GM13976 (cell line): ENCODE results near the gene FRK.
"Not testable (repeated sequence)": the region's sequence is repeated elsewhere in the genome, so short reads cannot be mapped to it uniquely, and the experiment has no call there.

ENCODE experiments used
- DNase-seq: peaks from one replicate; pipeline ENCODE4 v3.0.0; 2012; ENCODE audit warnings: low spot score
- in situ Hi-C: fragments of 300-500 bp; cut with MboI; formaldehyde crosslinking; loops from one replicate; pipeline ENCODE4 v1.12.0; 2022; ENCODE audit warnings: low sequenced_read_pairs, mixed read lengths, inconsistent platforms; ENCODE audit not compliant: unreplicated experiment
- TF ChIP-seq, protein P1 (sequence below): IDR thresholded peaks from 2 replicates; pipeline ENCODE4 v1.5.1; 2012; ENCODE audit warnings: borderline replicate concordance, mild to moderate bottlenecking; ENCODE audit not compliant: insufficient read depth; ENCODE audit errors: extremely low read depth, missing control alignments, control extremely low read depth

The FRK gene

DNA sequence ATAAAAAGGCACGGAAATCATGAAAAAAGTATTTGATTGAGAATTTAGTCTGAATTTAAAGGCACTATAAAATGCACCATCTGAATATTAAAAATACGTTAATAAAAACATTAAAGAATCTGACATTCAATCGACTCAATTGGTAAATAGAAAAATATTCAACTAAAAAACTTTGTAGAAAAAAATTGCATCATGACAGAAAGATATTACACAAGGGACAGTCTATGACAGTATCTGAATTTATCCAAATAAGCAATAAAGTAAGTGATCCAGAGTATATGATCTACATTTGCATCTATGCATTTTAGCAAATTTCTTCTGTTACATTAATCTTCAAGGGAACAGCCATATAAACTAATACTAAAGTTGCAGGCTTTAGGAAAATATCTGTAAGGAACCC is 9.4 kb downstream of the FRK start:
- TF ChIP-seq, protein P1, sequence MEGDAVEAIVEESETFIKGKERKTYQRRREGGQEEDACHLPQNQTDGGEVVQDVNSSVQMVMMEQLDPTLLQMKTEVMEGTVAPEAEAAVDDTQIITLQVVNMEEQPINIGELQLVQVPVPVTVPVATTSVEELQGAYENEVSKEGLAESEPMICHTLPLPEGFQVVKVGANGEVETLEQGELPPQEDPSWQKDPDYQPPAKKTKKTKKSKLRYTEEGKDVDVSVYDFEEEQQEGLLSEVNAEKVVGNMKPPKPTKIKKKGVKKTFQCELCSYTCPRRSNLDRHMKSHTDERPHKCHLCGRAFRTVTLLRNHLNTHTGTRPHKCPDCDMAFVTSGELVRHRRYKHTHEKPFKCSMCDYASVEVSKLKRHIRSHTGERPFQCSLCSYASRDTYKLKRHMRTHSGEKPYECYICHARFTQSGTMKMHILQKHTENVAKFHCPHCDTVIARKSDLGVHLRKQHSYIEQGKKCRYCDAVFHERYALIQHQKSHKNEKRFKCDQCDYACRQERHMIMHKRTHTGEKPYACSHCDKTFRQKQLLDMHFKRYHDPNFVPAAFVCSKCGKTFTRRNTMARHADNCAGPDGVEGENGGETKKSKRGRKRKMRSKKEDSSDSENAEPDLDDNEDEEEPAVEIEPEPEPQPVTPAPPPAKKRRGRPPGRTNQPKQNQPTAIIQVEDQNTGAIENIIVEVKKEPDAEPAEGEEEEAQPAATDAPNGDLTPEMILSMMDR: no peak
- in situ Hi-C loops: no loop called here
- no peak for DNase-seq

DNA sequence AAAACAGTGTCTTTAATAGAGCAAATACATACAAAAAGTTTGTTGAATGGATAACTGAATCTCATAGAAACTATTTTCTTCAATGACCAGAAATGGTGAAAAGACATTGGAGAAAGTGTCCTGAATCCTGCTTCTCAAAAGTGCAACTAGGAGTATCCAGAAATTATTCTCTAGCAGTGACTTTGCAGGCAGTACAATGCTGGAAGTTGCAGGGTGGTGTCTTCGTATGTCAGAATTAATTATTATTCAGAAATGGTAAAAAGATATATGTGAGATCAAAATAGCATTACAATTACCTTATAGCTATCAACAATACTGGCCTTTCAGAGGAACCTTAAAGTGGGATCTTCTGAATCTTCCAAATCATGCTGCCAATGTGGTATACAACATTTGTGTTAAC is 10.0 kb downstream of the FRK start:
- DNase-seq: no peak
- TF ChIP-seq, protein P1: no peak
- in situ Hi-C loops: no loop called here

DNA sequence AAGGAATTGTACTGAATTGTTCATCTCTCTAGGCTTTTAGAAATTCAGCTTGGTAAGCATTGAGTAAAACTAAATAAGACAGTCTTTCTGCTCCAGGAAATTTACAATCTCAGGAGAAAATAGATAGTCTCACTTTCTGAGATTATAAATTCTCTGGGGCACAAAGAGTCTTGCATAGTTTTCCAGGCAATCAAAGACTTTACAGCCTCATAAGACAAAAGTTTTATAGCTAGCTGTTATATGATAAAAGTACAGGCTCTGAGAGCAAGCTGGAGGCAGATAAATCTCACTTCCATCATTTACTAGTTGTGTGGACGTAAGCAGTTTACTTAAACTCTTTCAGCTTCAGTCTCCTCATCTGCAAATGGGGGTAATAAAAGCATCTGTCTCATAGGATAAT is 11.4 kb downstream of the FRK start:
- in situ Hi-C loops: no loop called here
- no peak for DNase-seq
- TF ChIP-seq, protein P1: no peak

DNA sequence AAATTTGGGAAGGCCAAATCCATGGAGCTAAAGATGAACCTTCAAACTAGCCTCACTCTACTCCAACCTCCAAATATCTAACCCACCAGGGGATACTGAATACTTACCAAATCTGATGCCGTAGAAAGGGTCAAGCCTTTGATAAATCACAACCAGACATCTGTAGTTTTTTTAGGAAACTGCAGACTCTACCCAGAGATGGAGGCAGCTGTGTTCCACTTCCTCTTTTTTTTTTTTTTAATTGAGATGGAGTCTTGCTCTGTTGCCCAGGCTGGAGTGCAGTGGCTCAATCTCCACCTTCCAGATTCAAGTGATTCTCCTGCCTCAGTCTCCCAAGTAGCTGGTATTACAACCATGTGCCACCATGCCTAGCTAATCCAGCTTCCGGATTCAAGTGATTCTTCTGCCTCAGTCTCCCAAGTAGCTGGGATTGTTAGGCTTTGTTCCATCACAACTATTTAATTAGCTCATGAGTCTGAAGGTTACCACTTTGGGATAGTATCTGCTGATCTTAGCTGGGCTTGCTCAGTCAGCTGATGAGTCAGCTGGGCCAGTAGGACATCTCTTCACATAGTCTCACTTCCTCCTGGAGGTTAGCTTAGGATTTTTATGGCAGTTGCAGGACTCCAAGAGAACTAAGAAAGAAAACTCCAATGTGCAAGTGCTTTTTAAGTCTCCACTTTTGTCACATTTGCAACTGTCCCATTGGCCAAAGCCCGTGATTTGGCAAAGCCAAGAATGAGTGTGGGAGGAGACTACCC is 13.3 kb downstream of the FRK start:
- no peak for DNase-seq
- TF ChIP-seq, protein P1: no peak
- in situ Hi-C loops: no loop called here

DNA sequence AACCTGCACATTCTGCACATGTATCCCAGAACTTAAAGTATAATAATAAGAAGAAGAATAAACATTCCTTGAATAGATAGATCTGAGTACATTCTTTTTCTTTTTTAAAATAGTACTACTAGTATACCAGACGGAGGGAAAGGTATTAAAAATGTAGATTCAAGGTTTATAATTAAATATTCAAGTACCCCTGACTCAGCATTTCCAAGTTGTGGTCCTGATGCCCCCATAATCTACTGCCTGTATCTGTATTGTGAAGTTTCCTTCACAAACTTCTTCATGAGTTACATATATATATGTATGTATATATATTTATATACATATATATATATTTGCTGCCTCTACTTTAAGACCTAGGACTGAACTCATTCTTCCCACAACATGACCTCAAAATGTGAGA is 14.0 kb downstream of the FRK start:
- no peak for DNase-seq
- in situ Hi-C loops: no loop called here
- TF ChIP-seq, protein P1: no peak

DNA sequence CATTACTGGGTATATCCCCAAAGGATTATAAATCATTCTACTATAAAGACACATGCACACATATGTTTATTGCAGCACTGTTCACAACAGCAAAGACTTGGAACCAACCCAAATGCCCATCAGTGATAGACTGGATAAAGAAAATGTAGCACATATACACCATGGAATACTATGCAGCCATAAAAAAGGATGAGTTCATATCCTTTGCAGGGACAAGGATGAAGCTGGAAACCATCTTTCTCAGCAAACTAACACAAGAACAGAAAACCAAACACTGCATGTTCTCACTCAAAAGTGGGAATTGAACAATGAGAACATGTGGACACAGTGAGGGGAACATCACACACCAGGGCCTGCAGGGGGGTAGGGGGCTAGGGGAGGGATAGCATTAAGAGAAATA is 14.4 kb downstream of the FRK start:
- in situ Hi-C loops, DNase-seq: not testable (repeated sequence)

DNA sequence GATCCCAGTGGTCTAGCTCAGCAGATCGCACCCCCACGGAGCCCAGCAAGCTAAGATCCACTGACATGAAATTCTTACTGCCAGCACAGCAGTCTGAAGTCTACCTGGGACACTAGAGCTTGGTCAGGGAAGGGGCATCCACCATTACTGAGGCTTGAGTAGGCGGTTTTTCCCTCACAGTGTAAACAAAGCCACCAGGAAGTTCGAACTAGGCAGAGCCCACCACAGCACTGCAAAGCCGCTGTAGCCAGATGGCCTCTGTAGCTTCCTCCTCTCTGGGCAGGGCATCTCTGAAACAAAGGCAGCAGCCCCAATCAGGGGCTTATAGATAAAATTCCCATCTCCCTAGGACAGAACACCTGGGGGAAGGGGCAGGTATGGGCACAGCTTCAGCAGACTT is 18.8 kb downstream of the FRK start:
- TF ChIP-seq, protein P1: no peak
- no peak for DNase-seq
- in situ Hi-C loops: no loop called here
